NCI-H2171 (cell line): ENCODE data around the gene SPP2.

Source experiments
- DNase-seq: peaks from one replicate; lab custom pipeline; 2025; lab: John Stamatoyannopoulos, UW

SPP2 gene

GRCh38 chr2:234038076-234038802 is 12.3 kb upstream of the SPP2 start:
- no peak for DNase-seq

DNA sequence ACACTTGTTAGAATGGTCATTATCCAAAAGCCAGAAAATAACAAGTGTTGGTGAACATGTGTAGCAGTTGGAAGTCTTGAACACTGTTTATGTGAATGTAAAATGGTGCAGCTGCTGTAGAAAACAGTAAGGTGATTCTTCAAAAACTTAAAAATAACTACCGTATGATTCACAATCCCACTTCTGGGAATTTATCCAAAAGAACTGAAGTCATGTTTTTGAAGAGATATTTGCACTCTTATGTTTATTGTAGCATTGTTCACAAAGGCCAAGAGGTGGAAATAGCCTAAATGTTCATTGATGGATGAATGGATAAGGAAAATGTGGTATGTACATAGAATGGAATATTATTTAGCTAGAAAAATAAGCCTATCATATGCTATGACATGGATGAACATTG is 6.3 kb upstream of the SPP2 start:
- DNase-seq: no peak

GRCh38 chr2:234046521-234046920 is 4.0 kb upstream of the SPP2 start:
- DNase-seq: no peak

DNA sequence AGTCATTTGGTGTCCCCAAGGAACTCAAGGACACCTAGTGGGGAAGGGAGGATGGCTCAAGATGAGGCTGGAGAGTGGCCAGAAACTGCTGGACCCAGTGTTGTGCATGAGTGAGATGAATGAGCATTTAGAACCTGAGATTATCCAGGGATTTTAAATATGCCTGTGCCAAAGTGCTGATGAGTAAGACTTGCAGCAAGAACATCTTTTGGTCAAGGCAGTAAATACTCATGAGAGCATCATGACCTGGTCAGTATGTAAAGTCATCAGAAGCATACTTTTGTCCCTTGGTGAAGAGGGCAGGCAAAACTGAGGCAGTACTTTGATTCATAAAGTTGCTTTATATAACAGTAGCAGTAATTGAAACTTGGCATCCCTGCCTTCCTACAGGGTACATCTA is 3.1 kb upstream of the SPP2 start:
- DNase-seq: no peak

DNA sequence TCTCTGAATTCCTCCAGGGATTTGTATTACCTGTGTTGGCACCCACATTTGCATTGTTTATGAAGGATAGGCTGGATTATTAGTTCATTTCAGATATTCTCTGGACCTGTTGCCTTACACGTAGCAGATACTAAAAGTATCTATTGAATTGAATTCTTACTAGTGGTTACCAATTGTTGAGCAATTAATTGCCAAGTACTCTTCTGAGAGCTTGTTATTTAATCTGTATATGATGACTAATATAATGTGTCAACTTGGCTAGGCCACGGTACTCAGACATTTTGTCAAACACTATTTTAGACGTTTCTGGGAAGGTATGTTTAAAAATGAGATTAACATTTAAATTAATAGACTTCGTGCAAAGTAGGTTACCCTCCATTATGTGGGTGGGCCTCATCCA is 2.5 kb upstream of the SPP2 start:
- DNase-seq: no peak

GRCh38 chr2:234051374-234052070 is 1.0 kb downstream of the SPP2 start:
- DNase-seq: no peak

- DNase-seq: no peak
These were observed 8.4 kb downstream of the SPP2 start for GRCh38 chr2:234058881-234059280.

- DNase-seq: no peak
These were observed 9.7 kb downstream of the SPP2 start for GRCh38 chr2:234060236-234060635.

- no peak for DNase-seq
These were observed 11.2 kb downstream of the SPP2 start for GRCh38 chr2:234061624-234062257.

DNA sequence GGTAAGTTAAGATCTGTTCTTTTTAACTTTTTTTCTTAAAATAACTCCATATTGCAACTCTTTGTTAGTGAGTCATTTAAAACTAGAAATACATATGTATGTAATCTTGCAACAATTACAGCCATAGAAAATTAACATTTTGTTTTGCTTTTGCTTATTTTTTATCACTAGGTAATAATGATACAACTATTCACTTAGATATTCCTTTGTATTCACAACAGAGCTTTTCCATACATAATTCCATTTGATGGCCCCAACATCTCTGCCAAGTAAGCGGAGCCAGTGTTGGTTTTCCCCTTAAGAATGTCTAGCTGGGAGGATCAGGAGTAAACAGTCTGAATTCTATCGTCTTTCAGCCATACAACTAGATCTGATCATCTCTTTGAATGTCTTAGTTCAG is 16.1 kb downstream of the SPP2 start:
- no peak for DNase-seq

GRCh38 chr2:234071664-234072063 is 21.2 kb downstream of the SPP2 start:
- no peak for DNase-seq

DNA sequence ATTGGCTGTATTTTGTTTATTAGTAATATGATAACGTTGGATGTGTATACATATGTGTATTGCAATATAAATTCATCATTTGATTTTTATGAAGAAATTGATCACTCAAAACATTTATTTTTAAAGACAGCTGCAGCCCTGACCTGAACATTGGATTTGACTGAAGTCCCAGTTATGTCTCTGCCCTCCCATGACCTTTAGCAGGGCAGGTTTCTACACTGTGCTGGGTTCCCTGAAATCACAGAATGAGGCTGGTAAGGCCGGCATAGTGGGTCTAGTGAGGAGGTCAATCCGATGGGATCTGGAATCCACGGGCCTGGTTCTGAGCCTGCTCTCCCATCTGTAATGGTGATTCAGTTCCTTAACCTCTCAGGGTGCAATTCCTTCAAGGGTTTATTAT is 22.0 kb downstream of the SPP2 start:
- no peak for DNase-seq

DNA sequence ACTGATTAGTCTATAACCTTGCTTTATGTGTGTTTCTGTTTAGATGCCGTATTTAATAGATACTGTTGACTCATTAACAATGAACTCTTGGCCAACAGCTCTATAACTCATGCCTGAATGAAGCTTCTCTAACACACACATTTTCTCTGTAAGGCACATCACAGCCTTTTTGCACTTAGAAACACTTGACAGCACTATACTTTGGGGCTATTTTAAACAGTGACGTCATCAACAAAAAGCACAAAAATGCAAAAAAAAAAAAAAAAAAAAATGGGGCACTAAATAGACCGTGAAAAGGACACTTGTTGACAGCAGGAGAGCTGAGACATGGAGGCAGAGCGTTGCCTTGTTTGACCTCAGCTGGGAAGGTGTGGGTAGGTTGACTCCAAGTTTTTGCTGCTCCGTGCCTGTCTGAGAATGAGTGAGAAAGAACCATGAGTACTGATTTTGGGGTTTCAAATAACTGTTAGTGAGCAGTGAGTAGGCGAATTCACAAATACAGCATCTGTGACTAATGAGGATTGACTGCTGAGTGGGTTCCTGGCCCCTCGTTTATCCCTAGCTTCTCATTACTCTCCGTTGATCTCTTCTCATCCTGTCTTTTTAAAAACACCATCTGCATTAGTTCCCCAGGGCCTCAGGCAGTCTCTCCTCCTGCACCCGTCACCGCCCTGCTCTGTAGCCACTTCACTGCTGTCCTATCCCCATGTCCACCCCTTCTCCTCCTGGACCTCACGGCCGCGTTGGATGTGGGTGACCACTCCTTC is 24.4 kb downstream of the SPP2 start:
- no peak for DNase-seq

GRCh38 chr2:234075518-234075915 is 25.0 kb downstream of the SPP2 start:
- DNase-seq: no peak

DNA sequence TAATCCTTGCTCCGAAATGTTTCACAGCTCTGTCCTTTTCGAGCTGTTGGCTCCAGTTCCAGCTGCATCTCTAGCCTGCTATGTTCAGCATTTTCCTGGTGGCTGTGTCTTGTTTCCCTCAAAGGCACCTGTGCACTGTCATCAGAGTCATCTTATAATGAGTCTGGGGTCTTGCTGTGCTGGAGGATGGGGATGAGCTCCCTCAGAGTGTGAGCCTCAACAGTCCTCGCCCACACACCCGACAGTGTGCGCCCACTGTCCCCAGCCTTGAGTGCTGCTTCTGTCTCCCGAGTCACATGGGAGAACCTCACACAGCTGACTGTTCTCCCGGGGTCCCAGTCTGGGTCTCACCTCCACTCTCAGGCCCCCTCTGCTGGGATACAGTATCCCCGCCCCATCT is 25.4 kb downstream of the SPP2 start:
- DNase-seq: no peak

DNA sequence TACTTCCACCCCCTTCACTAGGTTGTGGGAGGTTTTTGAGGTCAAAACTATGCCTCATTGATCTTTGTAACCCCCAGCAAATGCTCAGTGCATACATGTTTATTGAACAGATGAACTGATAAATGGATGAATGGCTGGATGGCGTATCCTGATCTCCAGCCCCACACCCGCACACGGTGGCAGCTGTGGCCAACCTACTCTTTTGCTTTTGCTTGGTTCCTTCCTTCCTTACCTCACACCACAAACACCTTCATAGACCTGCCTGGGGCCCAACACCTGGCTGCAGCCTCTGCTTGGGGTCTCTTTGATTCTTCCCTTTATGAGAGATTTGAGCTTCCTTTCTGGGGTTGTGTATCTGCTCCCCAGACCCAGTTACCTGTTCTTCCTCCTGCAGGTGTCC is 25.9 kb downstream of the SPP2 start:
- no peak for DNase-seq

GRCh38 chr2:234078129-234078528 is 27.6 kb downstream of the SPP2 start:
- no peak for DNase-seq

GRCh38 chr2:234081970-234082822 is 31.7 kb downstream of the SPP2 start:
- peak; percentile 52 for DNase-seq

DNA sequence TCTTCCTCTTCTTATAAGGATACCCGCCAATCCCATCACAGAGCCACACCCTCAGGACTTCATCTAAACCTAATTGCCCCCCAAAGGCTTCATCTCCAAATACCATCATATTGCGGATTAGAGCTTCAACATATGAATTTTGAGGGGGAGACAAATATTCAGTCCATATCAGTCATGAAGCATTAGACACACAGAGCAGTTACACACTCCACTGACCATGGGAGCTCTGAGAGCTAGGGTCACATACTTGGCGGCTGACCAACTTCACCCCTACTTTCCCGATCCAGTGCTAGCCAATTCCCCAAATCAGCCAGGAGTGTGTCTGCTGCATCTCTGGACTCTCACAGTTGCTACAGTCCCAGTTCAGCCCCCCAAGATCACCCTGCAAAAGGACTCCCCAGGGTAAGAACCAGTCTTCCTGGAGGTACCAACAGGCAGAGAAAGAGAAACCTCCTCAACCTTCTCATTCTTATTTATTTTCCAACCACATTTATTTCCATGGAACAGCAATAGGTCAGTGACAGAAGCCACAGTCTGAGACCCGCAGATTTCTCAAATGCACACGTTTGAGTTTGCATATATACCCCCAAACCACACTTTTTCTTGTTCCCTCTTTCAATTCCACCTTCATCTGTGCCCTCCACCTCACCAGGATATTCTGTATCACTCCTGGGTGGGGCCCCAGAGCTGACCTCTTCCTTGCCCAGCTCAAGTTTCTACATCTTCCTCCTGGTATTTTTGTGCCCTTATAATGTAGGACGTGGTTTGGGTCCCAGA is 33.3 kb downstream of the SPP2 start:
- DNase-seq: no peak

- no peak for DNase-seq
These were observed 41.0 kb downstream of the SPP2 start for GRCh38 chr2:234091432-234091879.

DNA sequence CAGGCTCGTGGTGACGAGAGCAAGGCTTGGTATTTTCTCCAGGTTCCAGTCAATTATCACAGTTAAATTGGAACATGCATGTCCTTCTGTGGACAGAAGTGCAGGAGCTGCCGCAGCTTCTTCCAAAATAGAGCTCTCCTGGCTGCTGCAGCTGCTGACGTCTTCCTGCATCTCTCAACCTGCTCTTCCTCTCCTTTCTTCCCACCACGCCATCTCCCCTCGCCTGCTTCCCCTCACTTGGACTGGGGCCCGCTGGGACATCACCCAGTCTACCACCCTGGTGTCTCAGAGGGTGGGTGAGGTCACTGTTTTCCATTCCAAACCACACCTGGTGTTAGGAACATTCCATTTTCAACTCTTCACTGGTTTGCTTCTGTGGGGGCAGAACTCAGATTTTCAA is 41.4 kb downstream of the SPP2 start:
- DNase-seq: no peak
